Measurements from ENCODE around the gene NPB.

Gene NPB

DNA sequence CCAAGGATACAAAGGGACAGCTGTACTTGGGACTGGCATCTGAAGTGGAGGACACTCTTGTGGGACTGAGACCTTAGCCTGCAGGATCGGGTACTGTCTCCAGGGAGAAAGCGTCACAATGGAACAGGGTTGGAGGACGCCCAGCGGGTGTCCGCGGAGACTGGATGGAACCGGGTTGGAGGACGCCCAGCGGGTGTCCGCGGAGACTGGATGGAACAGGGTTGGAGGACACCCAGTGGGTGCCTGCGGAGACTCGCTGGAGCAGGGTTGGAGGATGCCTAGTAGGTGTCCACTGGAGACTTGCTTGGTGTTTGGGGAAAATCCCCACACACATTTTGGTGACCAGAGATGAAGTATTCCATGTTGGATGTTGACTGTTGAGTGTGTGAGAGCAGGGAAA lies 45.2 kb downstream of the NPB start, which contains the start of gene MYADML2:
TSS of gene MYADML2 (minus strand) at position 45 of the 400 bp plus-strand sequence. CDS start 5,492 bp downstream, outside the sequence.
- no peak for DNase-seq

GRCh38 chr17:81948635-81949378 lies 46.8 kb downstream of the NPB start:
- no peak for DNase-seq

GRCh38 chr17:81950501-81950900 lies 48.5 kb downstream of the NPB start:
- no peak for DNase-seq

GRCh38 chr17:81951785-81952684 lies 50.0 kb downstream of the NPB start:
- DNase-seq, result no peak

Data from NCI-H2107 (cell line).